Keratinocyte (primary cell): Measurements from ENCODE around the gene RALY. TPM values are rescaled to one million over a fixed set of nuclear protein-coding genes. Genes with fewer than 3 reads are reported as not detected.

Experiments
- DNase-seq: peaks from one replicate; pipeline ENCODE4 v3.0.0-alpha.2; 2011; ENCODE audit warnings: low read depth, missing footprints, low spot score
- FAIRE-seq: peaks from 2 replicates; lab custom pipeline; 2011; peaks lifted over from hg19 to GRCh38; lab: Jason Lieb, UNC
- H2AFZ ChIP-seq: 2 replicates; pipeline ENCODE4 v1.6.0; 2012; ENCODE audit warnings: low read length, control low read depth, inconsistent platforms; ENCODE audit not compliant: control insufficient read depth
- H3K27ac ChIP-seq: 2 replicates; pipeline ENCODE4 v1.5.1; 2011; ENCODE audit warnings: low read length; ENCODE audit not compliant: control insufficient read depth, insufficient read depth
- H3K27me3 ChIP-seq: 3 replicates; pipeline ENCODE4 v1.6.0; 2011; ENCODE audit warnings: low read length; ENCODE audit not compliant: control insufficient read depth, insufficient read depth; ENCODE audit errors: extremely low read depth
- H3K36me3 ChIP-seq, 2 experiments: 2 replicates in 1 of 2; 3 replicates in 1 of 2; pipeline ENCODE4 v1.5.1; 2011; ENCODE audit warnings: low read length in 2 of 2, mild to moderate bottlenecking in 1 of 2; ENCODE audit not compliant: control insufficient read depth in 2 of 2, insufficient read depth in 2 of 2; ENCODE audit errors: extremely low read depth in 1 of 2
- H3K4me1 ChIP-seq: 3 replicates; pipeline ENCODE4 v1.5.1; 2011; ENCODE audit warnings: low read length; ENCODE audit not compliant: control insufficient read depth, insufficient read depth; ENCODE audit errors: extremely low read depth
- H3K4me2 ChIP-seq: 3 replicates; pipeline ENCODE4 v1.6.0; 2011; ENCODE audit warnings: low read depth, low read length; ENCODE audit not compliant: control insufficient read depth, insufficient read depth; ENCODE audit errors: extremely low read depth
- H3K4me3 ChIP-seq, 3 experiments: fragments of 200-600 bp in 1 of 3; sonication (generic) in 1 of 3; 2 replicates in 2 of 3; 3 replicates in 1 of 3; pipeline ENCODE4 v1.5.1; 2011 to 2016; ENCODE audit warnings: low read length in 3 of 3, mild to moderate bottlenecking in 3 of 3, control low read depth in 2 of 3, inconsistent platforms in 1 of 3, low read depth in 1 of 3, mixed read lengths in 1 of 3, mixed run types in 1 of 3, moderate library complexity in 1 of 3; ENCODE audit not compliant: control insufficient read depth in 2 of 3, insufficient read depth in 2 of 3; ENCODE audit errors: extremely low read depth in 1 of 3
- H3K79me2 ChIP-seq: 2 replicates; pipeline ENCODE4 v1.6.0; 2012; ENCODE audit warnings: low read length; ENCODE audit not compliant: control insufficient read depth, insufficient read depth
- H3K9ac ChIP-seq: 3 replicates; pipeline ENCODE4 v1.6.0; 2011; ENCODE audit warnings: low read length; ENCODE audit not compliant: control insufficient read depth, insufficient read depth; ENCODE audit errors: extremely low read depth
- H3K9me1 ChIP-seq: 3 replicates; pipeline ENCODE4 v1.6.0; 2011; ENCODE audit warnings: low read length; ENCODE audit not compliant: control insufficient read depth, insufficient read depth; ENCODE audit errors: extremely low read depth
- H3K9me3 ChIP-seq: 2 replicates; pipeline ENCODE4 v1.5.1; 2012; ENCODE audit warnings: low read depth, low read length; ENCODE audit not compliant: control insufficient read depth
- H4K20me1 ChIP-seq: 3 replicates; pipeline ENCODE4 v1.6.0; 2011; ENCODE audit warnings: low read length; ENCODE audit not compliant: control insufficient read depth, insufficient read depth; ENCODE audit errors: extremely low read depth
- CTCF ChIP-seq, 3 experiments: IDR thresholded peaks in 1 of 3; conservative IDR thresholded peaks in 1 of 3; optimal IDR thresholded peaks in 1 of 3; 2 replicates in 2 of 3; 3 replicates in 1 of 3; pipeline versions ENCODE3 to v1.5.1; 2011; ENCODE audit warnings: low read length in 3 of 3, mild to moderate bottlenecking in 3 of 3, moderate library complexity in 2 of 3, control low read depth in 1 of 3, inconsistent platforms in 1 of 3; ENCODE audit not compliant: insufficient read depth in 2 of 3; ENCODE audit errors: extremely low read depth in 1 of 3
- EZH2 ChIP-seq: IDR thresholded peaks from one replicate; pipeline ENCODE4 v1.6.1; 2012; ENCODE audit warnings: inconsistent platforms, mild to moderate bottlenecking, low read length, moderate library complexity
- dilution Hi-C: fragments of 300-500 bp; cut with MboI; formaldehyde crosslinking; loops from one replicate; pipeline ENCODE4 v1.7.0; 2020; ENCODE audit warnings: low sequenced_read_pairs; ENCODE audit not compliant: extremely low pct_ligation_motif_present
- polyA plus RNA-seq, 5 experiments: library from polyadenylated mRNA; depleted of rRNA in 3 of 5; stranded (reverse) in 3 of 5; stranded (forward) in 1 of 5; unstranded in 1 of 5; fragments of >200 nt; gene quantifications; 1 replicate in 1 of 5; 2 replicates in 3 of 5; 3 replicates in 1 of 5; pipeline versions ENCODE4 v1.2.1 to v1.2.3, GENCODE V29; 2011 to 2012; ENCODE audit warnings: missing spikeins in 2 of 5, low read depth in 1 of 5, low replicate concordance in 1 of 5

Gene RALY
- polyA plus RNA-seq, 1 donor (not counting 4 experiments of a cell fraction or from before 2014, with no cell fraction given), result 118 TPM

- Histone ChIP-seq H3K27me3 (no peaks in the 10 kb centered on the region), H3K79me2 (peaks cover 7% of the 10 kb centered on the region), H3K27ac (no peak overlapping the region), H3K9me1 (peaks cover 3% of the 10 kb centered on the region), H4K20me1 (peaks cover 29% of the 10 kb centered on the region), H3K4me1 (no peaks in the 10 kb centered on the region), H2AFZ (no peak overlapping the region), H3K9ac (no peak overlapping the region), H3K4me3 (no peak overlapping the region), H3K9me3 (no peaks in the 10 kb centered on the region), H3K36me3 (peaks cover 33 to 65% of the 10 kb centered on the region in 2 experiments), H3K4me2 (no peak overlapping the region)
- TF ChIP-seq EZH2 (no peak), CTCF (optimal IDR thresholded peaks at IDR 0.05 in 1 of 3, IDR thresholded peaks at IDR 0.05 in 1 of 3, conservative IDR thresholded peaks at IDR 0.05 in 1 of 3; ENCODE audit: extremely low read depth in 1 of 3, insufficient read depth in 2 of 3, low read length in 3 of 3) (no peak)
- DNase-seq (no peak), FAIRE-seq (no peak)
- dilution Hi-C loops, result no loop called here
Measured at GRCh38 chr20:34089175-34089479, 95.4 kb downstream of the RALY start.

GRCh38 chr20:34089655-34090345 is 96.1 kb downstream of the RALY start:
- H3K4me1 ChIP-seq, result no peaks in the 10 kb centered on the region
- H4K20me1 ChIP-seq, result peaks cover 31% of the 10 kb centered on the region
- H3K27ac ChIP-seq, result no peak overlapping the region
- no peak overlapping the region for H2AFZ ChIP-seq
- H3K79me2 ChIP-seq, result peaks cover 7% of the 10 kb centered on the region
- DNase-seq (no peak), FAIRE-seq (no peak)
- dilution Hi-C loops, result no loop called here
- H3K27me3 ChIP-seq, result no peaks in the 10 kb centered on the region
- H3K9ac ChIP-seq, result no peak overlapping the region
- TF ChIP-seq EZH2, result no peak
- TF ChIP-seq CTCF (optimal IDR thresholded peaks at IDR 0.05 in 1 of 3, IDR thresholded peaks at IDR 0.05 in 1 of 3, conservative IDR thresholded peaks at IDR 0.05 in 1 of 3; ENCODE audit: extremely low read depth in 1 of 3, insufficient read depth in 2 of 3, low read length in 3 of 3), result no peak
- H3K36me3 ChIP-seq, result peaks cover 33 to 61% of the 10 kb centered on the region in 2 experiments
- no peak overlapping the region for H3K4me2 ChIP-seq
- no peaks in the 10 kb centered on the region for H3K9me3 ChIP-seq
- peaks cover 3% of the 10 kb centered on the region for H3K9me1 ChIP-seq
- H3K4me3 ChIP-seq, result no peak overlapping the region
